Skin epidermis (tissue), 12 donors: ENCODE data around the gene PEDS1.

Source experiments
- H3K27ac ChIP-seq, 21 experiments: fragments of 200-600 bp; sonication (generic) in 11 of 21; one replicate each; pipeline ENCODE4 v1.5.0; 2020; ENCODE audit warnings: mild to moderate bottlenecking in 3 of 21, inconsistent platforms in 2 of 21, moderate library complexity in 2 of 21
- H3K4me3 ChIP-seq, 7 experiments: fragments of 200-600 bp; sonication (generic) in 2 of 7; one replicate each; pipeline ENCODE4 v1.5.0; 2020; ENCODE audit warnings: inconsistent platforms in 2 of 7, mild to moderate bottlenecking in 2 of 7, moderate library complexity in 1 of 7

PEDS1 gene

GRCh38 chr20:50122763-50123162 lies 30.8 kb downstream of the PEDS1 start:
- Histone ChIP-seq H3K4me3 (no peak overlapping the region), H3K27ac (peak overlapping the region in 1 of 21 experiments; percentile 32)

GRCh38 chr20:50121858-50122271 lies 31.7 kb downstream of the PEDS1 start:
- H3K27ac ChIP-seq = no peak overlapping the region
- no peak overlapping the region for H3K4me3 ChIP-seq

- no peak overlapping the region for H3K27ac ChIP-seq
Observed at GRCh38 chr20:50120935-50121693, 32.4 kb downstream of the PEDS1 start.

GRCh38 chr20:50118203-50118602 lies 35.3 kb downstream of the PEDS1 start:
- Histone ChIP-seq H3K27ac (no peak overlapping the region), H3K4me3 (no peak overlapping the region)

More at GRCh38 chr20:50120935-50121693, 32.4 kb downstream of the PEDS1 start:
- no peak overlapping the region for H3K4me3 ChIP-seq

GRCh38 chr20:50116368-50116999 lies 37.0 kb downstream of the PEDS1 start:
- Histone ChIP-seq H3K27ac (peak overlapping the region in 15 of 21 experiments; percentile 1 to 83 (median 59)), H3K4me3 (peak overlapping the region; percentile 22 to 41 (median 26))

GRCh38 chr20:50115591-50116367 lies 37.7 kb downstream of the PEDS1 start:
- H3K4me3 ChIP-seq = peak overlapping the region; percentile 22 to 41 (median 26)

GRCh38 chr20:50115041-50115512 lies 38.4 kb downstream of the PEDS1 start:
- Histone ChIP-seq H3K4me3 (peak overlapping the region in 6 of 7 experiments; percentile 25 to 41 (median 29)), H3K27ac (peak overlapping the region in 15 of 21 experiments; percentile 12 to 83 (median 67))

More at GRCh38 chr20:50115591-50116367, 37.7 kb downstream of the PEDS1 start:
- peak overlapping the region in 18 of 21 experiments; percentile 12 to 83 (median 63) for H3K27ac ChIP-seq

- H3K4me3 ChIP-seq = peak overlapping the region; percentile 76 to 97 (median 96)
- peak overlapping the region in 20 of 21 experiments; percentile 90 to 100 (median 98) for H3K27ac ChIP-seq
Observed at GRCh38 chr20:50113420-50114224, 39.9 kb downstream of the PEDS1 start.

- Histone ChIP-seq H3K4me3 (peak within 1 kb of the TSS; percentile 76 to 97 (median 96)), H3K27ac (peak within 1 kb of the TSS; percentile 90 to 100 (median 98))
Observed at GRCh38 chr20:50112512-50113419, 40.8 kb downstream of the PEDS1 start, which contains the start of gene UBE2V1. Gene UBE2V1, minus strand, starts transcription at chr20:50113150. Its CDS starts 22 bp downstream, at chr20:50113128.

- peak overlapping the region; percentile 76 to 97 (median 96) for H3K4me3 ChIP-seq
- H3K27ac ChIP-seq = peak overlapping the region in 20 of 21 experiments; percentile 90 to 100 (median 98)
Observed at GRCh38 chr20:50111829-50112495, 41.6 kb downstream of the PEDS1 start.

- Histone ChIP-seq H3K4me3 (peak overlapping the region; percentile 76 to 97 (median 96)), H3K27ac (peak overlapping the region in 20 of 21 experiments; percentile 16 to 100 (median 98))
Observed at GRCh38 chr20:50111120-50111828, 42.2 kb downstream of the PEDS1 start.

GRCh38 chr20:50110141-50111047 lies 43.1 kb downstream of the PEDS1 start:
- peak overlapping the region in 15 of 21 experiments; percentile 9 to 100 (median 91) for H3K27ac ChIP-seq
- no peak overlapping the region for H3K4me3 ChIP-seq

GRCh38 chr20:50108556-50109235 lies 44.8 kb downstream of the PEDS1 start:
- Histone ChIP-seq H3K4me3 (no peak overlapping the region), H3K27ac (peak overlapping the region in 5 of 21 experiments; percentile 0 to 65 (median 18))

- Histone ChIP-seq H3K4me3 (no peak overlapping the region), H3K27ac (peak overlapping the region in 7 of 21 experiments; percentile 0 to 65 (median 18))
Observed at GRCh38 chr20:50107796-50108331, 45.7 kb downstream of the PEDS1 start.
